ENCODE results near the gene METTL27. TPM values are rescaled to one million over a fixed set of nuclear protein-coding genes. Genes with fewer than 3 reads are reported as not detected.
"Not testable (repeated sequence)": the region's sequence is repeated elsewhere in the genome, so short reads cannot be mapped to it uniquely, and the experiment has no call there.

The METTL27 gene
- total RNA-seq, 1 donor from 2014 or later, result 0.41 TPM

- DNase-seq (ENCODE audit: extremely low read depth, low read depth, low spot score), result no peak
These were observed 2.3 kb downstream of the METTL27 start for GRCh38 chr7:73839743-73840714.

- no peak for DNase-seq (ENCODE audit: extremely low read depth, low read depth, low spot score)
These were observed 3.0 kb downstream of the METTL27 start for GRCh38 chr7:73839290-73839689.

- DNase-seq (ENCODE audit: extremely low read depth, low read depth, low spot score), result no peak
These were observed 3.7 kb downstream of the METTL27 start for GRCh38 chr7:73838642-73839041.

GRCh38 chr7:73837167-73837566 lies 5.1 kb downstream of the METTL27 start:
- DNase-seq (ENCODE audit: extremely low read depth, low read depth, low spot score), result not testable (repeated sequence)

GRCh38 chr7:73834626-73835191 lies 7.6 kb downstream of the METTL27 start:
- no peak for DNase-seq (ENCODE audit: extremely low read depth, low read depth, low spot score)

GRCh38 chr7:73833251-73833919 lies 8.9 kb downstream of the METTL27 start:
- DNase-seq (ENCODE audit: extremely low read depth, low read depth, low spot score), result no peak

- DNase-seq (ENCODE audit: extremely low read depth, low read depth, low spot score), result no peak
These were observed 9.5 kb downstream of the METTL27 start for GRCh38 chr7:73832806-73833205.

GRCh38 chr7:73831834-73832651 lies 10.3 kb downstream of the METTL27 start:
- DNase-seq (ENCODE audit: extremely low read depth, low read depth, low spot score), result no peak

- DNase-seq (ENCODE audit: extremely low read depth, low read depth, low spot score), result no peak
These were observed 10.8 kb downstream of the METTL27 start for GRCh38 chr7:73831584-73831833.

- DNase-seq (ENCODE audit: extremely low read depth, low read depth, low spot score), result no peak
These were observed 11.4 kb downstream of the METTL27 start, which contains the start of gene CLDN4 for GRCh38 chr7:73830681-73831583. TSS of gene CLDN4 (plus strand) at chr7:73830996. CDS start at chr7:73831202, 206 bp downstream.

GRCh38 chr7:73829921-73830680 lies 12.2 kb downstream of the METTL27 start:
- DNase-seq (ENCODE audit: extremely low read depth, low read depth, low spot score), result no peak

- no peak for DNase-seq (ENCODE audit: extremely low read depth, low read depth, low spot score)
These were observed 12.8 kb downstream of the METTL27 start for GRCh38 chr7:73829505-73829904.

GRCh38 chr7:73828972-73829371 lies 13.3 kb downstream of the METTL27 start:
- no peak for DNase-seq (ENCODE audit: extremely low read depth, low read depth, low spot score)

GRCh38 chr7:73828107-73828803 lies 14.1 kb downstream of the METTL27 start:
- DNase-seq (ENCODE audit: extremely low read depth, low read depth, low spot score), result no peak

GRCh38 chr7:73827567-73828106 lies 14.7 kb downstream of the METTL27 start:
- DNase-seq (ENCODE audit: extremely low read depth, low read depth, low spot score), result no peak

GRCh38 chr7:73824986-73825385 lies 17.3 kb downstream of the METTL27 start:
- DNase-seq (ENCODE audit: extremely low read depth, low read depth, low spot score), result no peak

- no peak for DNase-seq (ENCODE audit: extremely low read depth, low read depth, low spot score)
These were observed 18.3 kb downstream of the METTL27 start for GRCh38 chr7:73823873-73824592.

- no peak for DNase-seq (ENCODE audit: extremely low read depth, low read depth, low spot score)
These were observed 19.1 kb downstream of the METTL27 start for GRCh38 chr7:73823257-73823656.

Measured in glomerular endothelial cell (primary cell).